Hematopoietic multipotent progenitor cell treated with erythropoietin and hydrocortisone succinate and interleukin-3 and kit ligand, for 8 days (in vitro differentiated cells): ENCODE measurements around the gene SPCS1.
"Not testable (repeated sequence)": the region's sequence is repeated elsewhere in the genome, so short reads cannot be mapped to it uniquely, and the experiment has no call there.

ENCODE experiments used
- DNase-seq: peaks from one replicate; pipeline ENCODE4 v3.0.0-alpha.2; 2015

SPCS1 gene

GRCh38 chr3:52705688-52706686, at the start of gene SPCS1, which contains the start of gene GLT8D1:
Gene SPCS1, plus strand, starts transcription at chr3:52706106. Its CDS starts 141 bp downstream, at chr3:52706247.
Gene GLT8D1, minus strand, starts transcription at chr3:52705791. Its CDS starts 5,331 bp downstream, at chr3:52700460.
- peak; percentile 87 for DNase-seq

DNA sequence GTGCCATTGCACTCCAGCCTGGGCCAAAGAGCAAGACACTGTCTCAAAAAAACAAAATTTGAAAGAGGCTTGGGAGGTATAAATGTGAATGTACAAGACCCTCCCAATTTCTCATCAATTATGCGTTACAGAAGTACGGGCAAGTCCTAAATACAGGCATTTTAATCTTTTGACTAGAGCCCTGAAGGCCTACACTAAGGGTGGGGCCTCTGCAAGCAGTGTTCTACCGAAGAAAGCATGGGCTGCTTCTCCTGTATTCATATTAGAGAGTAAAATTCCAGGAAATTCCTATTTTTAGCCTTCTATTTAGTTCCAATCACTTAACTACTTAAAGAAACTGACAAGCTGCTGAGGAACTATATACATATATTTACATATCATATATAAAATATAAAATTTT, 45.9 kb upstream of the SPCS1 start:
- DNase-seq, result no peak

DNA sequence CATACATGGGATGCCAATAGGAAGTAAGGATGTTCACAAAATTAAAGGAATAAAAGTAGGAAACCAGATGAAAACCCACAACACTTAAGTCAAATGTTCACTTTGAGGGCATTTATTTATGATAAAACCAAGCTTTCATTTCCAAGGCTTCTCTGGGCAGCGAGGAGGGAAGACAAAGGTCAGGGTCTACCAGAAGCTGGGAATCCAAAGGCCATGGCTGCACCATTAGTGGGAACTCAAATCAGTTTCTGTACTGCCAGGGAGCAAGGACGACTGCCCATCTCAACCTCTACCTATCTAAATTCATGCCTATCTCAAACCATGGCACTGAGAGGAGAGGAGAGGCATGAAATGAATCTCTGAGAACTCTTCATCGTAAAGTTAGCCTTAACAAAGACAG, 42.8 kb upstream of the SPCS1 start:
- no peak for DNase-seq

DNA sequence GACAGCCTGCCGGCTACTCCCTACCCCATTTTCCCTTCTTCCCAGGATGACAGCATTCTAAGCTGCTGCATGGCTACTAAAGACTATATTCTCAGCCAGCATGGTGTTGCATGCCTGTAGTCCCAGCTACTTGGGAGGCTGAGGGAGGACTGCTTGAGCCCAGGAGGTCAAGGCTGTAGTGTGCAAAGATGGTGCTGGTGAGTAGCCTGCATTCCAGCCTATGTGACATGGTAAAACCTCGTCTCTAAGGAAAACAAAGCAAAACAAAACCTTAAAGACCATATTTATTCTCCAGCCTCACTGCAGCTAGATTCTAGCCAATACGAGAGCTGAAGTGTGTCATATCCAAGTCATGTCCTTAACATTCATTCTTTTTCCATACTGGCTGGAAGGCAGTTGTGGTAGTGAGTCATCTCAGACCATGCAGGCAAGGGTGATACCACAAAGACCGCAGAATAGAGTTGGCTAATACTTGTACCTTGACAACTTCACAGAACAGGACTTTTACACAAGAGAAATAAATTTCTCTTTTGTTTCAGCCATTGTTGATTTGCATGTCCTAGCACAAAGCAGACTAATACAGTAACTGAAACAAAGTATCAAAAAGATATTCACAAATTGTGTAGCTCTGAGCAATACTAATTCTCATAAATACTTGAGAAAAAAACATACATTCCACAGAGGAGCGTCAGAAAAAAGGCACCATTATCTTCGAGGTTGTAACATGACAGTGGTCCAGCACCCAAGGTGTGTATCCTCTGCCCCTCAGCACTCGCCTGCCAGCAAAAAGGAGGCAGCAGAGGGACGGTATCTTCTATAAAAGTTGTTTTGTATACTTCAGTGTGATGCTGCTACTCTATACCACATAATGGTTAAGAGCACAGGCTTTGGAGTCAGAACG, 35.0 kb upstream of the SPCS1 start:
- DNase-seq, result peak; percentile 78

DNA sequence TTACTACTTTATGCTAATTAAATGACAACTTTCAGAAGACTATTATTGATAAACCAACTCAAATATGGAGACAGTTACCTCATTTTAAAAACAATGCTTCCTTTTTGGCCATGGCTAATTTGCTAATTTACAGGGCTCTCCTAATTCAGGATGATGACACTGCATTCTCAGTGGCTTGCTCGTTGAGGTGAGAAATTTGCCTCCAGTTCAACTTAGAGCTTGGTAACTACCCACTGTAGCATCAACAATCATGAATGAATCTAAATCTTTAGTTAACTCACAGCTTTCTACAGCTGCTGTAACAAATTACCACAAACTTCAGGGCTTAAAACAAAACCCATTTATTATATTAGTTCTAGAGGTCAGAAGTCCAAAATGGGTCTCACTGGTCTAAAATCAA, 34.2 kb upstream of the SPCS1 start:
- DNase-seq, result no peak

GRCh38 chr3:52676201-52676600, 29.7 kb upstream of the SPCS1 start:
- not testable (repeated sequence) for DNase-seq

DNA sequence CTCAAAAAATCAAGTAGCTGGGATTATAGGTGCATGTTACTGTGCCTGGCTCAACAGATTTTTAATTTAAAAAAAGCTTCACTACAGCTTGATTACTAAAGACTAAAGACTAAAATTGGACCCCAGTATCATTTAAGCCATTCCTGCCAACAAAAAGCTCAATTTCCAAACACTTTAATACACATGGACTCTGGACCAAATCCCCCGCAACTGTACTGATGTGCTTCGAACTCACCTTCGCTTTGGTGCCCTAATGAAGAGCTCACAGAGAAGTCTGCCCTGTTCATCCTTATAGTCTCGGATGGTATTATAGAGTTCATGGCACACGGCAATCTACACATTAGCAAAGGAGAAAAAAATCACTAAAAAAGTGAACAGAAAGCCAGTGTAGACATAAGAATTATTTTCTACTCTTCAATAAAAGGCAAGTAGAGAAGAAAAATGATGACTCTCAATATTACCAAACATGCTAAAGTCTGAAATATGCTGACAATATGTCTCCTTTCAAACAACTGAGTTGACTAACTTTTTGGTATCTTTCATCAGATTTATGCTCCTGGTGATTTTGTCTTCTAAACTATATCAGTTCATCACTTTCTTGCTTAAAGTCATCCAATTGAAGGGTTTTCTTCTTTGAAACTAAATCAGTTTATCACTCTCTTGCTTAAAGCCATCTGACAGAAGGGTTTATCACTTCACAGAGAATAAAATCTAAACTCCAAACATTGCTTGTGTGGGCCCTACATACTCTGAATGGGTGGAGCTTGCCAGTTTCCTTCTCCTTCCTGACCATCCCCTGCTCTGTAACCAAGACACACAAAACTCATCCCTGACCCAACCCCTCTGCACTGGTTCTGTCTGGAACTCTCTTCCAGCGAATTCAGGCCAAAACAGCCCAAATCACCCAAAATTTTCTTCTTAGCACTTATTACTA, 27.4 kb upstream of the SPCS1 start:
- no peak for DNase-seq

- DNase-seq, result no peak
Measured at GRCh38 chr3:52679199-52679538, 26.7 kb upstream of the SPCS1 start.

DNA sequence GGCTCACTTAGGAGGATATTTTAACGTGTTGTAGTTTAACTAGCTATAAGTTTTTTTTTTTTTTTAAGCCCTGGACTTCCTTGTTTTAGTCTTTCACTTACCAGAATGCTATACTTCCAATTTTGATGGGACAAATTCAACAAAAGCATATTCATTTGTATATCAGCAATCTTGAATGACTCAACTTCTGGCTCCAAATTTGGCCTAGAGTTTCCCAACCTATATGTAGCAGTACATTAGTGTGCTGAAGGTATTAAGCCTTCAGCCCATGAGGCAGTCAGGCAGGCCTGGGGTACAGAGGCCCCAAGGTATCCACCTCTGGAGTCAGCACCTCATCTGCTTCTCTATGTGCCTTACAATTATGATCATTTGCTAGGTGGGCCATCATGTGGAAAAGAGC, 26.1 kb upstream of the SPCS1 start:
- DNase-seq, result no peak

- DNase-seq, result no peak
Measured at GRCh38 chr3:52681596-52681995, 24.3 kb upstream of the SPCS1 start.

- peak; percentile 77 for DNase-seq
Measured at GRCh38 chr3:52682016-52682415, 23.9 kb upstream of the SPCS1 start.

DNA sequence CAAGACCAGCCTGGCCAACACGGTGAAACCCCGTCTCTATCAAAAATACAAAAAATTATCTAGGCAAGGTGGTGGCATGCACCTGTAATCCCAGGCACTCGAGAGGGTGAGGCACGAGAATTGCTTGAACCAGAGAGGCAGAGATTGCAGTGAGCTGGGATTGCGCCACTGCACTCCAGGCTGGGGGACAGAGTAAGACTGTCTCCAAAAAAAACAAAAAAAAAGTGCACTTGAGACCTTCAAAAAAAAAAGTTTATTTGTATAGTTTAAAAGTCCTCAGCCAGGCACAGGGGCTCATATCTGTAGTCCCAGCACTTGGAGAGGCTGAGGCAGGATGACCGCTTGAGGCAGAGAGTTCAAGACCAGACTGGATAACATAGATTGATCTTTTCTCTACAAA, 22.3 kb upstream of the SPCS1 start:
- DNase-seq, result no peak

DNA sequence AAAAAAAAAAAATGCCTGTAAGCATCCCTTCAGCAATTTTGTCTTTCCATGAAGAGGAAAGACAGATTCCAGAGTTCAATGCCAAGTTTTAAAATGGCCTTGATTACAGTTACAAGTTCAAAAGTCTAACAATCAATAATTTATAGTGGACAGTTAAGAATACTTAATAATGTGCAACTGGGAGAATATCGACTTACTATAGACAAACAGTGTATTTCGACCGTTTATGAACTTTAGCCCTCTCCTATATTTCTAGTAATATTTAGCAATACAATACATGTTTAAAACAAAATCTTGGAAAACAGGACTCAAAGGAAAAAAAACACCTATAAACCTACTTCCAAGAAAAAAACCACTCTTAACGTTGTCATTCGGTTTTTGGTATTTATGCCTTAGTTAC, 21.7 kb upstream of the SPCS1 start:
- no peak for DNase-seq

- DNase-seq, result peak; percentile 78
Measured at GRCh38 chr3:52685285-52685708, 20.6 kb upstream of the SPCS1 start.

- DNase-seq, result peak; percentile 94
Measured at GRCh38 chr3:52685709-52686691, 19.9 kb upstream of the SPCS1 start, which contains the start of the genes GNL3 and PBRM1. Gene GNL3, plus strand, starts transcription at chr3:52686032. Its CDS starts 61 bp downstream, at chr3:52686093. Gene PBRM1, minus strand, starts transcription at chr3:52685913.

DNA sequence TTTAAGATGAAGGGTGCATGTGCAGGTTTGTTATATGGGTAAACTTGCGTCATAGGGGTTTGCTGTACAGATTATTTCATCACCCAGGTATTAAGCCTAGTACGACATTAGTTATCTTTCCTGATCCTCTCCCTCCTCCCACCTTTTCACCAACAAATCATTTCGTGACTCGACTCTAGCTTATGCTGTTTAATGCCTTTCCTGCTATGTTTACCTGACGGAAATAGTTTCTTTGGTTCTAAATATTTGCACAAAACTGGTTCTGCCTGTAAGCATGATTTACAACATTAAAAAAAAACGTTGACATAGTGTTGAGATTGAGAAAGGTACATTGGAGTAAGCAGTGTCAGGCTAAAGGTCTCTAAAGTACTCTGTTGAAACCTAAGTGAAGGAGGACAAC, 17.6 kb upstream of the SPCS1 start:
- no peak for DNase-seq

DNA sequence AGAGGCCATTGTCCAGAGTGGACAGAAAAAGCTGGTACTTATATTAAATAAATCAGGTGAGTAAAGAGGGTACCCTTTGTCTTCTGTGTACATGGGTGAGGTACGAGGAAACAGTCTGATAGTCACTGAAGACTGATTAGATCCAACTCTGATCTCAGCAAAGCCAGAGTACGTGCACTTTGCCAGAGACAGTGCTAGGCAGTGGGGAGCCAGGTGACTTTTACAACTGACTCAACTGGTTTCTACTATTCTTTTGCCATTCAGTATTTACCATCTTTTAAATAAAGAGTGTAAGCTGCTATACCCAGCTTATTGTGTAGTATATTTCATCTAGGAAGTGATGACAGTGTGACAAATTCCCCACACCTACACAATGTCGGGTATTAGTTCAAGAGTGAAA, 16.8 kb upstream of the SPCS1 start:
- no peak for DNase-seq

- no peak for DNase-seq
Measured at GRCh38 chr3:52690560-52690959, 15.3 kb upstream of the SPCS1 start.

DNA sequence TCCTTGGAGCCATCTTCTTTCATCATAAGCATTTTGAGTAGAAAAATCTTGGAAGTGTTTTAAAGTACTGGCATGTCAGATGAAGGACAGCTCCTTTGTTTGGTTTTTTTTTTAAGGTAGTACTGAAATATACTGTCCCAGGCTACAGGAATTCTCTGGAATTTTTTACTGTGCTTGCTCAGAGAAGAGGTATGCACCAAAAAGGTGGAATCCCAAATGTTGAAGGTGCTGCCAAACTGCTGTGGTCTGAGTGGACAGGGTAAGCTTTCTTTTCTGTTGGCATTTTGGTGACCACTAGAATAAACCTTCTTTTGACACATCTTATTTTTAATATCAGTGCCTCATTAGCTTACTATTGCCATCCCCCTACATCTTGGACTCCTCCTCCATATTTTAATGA, 12.8 kb upstream of the SPCS1 start:
- no peak for DNase-seq

GRCh38 chr3:52694528-52695189, 11.2 kb upstream of the SPCS1 start:
- DNase-seq, result no peak
